Uterus (tissue), 2 donors: ENCODE data around the gene ROPN1.

Experiments
- CTCF ChIP-seq, 4 experiments: fragments of 200-600 bp in 2 of 4; fragments of 450-650 bp in 2 of 4; sonication (generic) in 2 of 4; IDR thresholded peaks; one replicate each; pipeline ENCODE4 v1.5.1; 2016 to 2019; ENCODE audit warnings: antibody characterized with exemption in 4 of 4, mild to moderate bottlenecking in 2 of 4, moderate library complexity in 1 of 4
- POLR2A ChIP-seq, 2 donors: fragments of 450-650 bp; IDR thresholded peaks; one replicate each; pipeline ENCODE4 v1.6.1; 2016; ENCODE audit warnings: antibody characterized with exemption in 2 of 2, mild to moderate bottlenecking in 1 of 2, moderate library complexity in 1 of 2

GRCh38 chr3:124037326-124037725, 45.4 kb upstream of the ROPN1 start:
- TF ChIP-seq CTCF (IDR thresholded peaks at IDR 0.05) (no peak), POLR2A (IDR thresholded peaks at IDR 0.05) (no peak)
